Purkinje cell (primary cell): ENCODE measurements around the gene SLC12A5. TPM values are rescaled to one million over a fixed set of nuclear protein-coding genes. Genes with fewer than 3 reads are reported as not detected.

Experiments
- polyA plus RNA-seq: library from polyadenylated mRNA; unstranded; fragments of >200 nt; fragmentation: Nextera tagmentation; gene quantifications from 2 replicates; pipeline ENCODE4 v1.2.1, GENCODE V29; 2014

Gene SLC12A5
- 332 and 498 TPM in 2 replicates for polyA plus RNA-seq

GRCh38 chr20:46028772-46029371 lies at the start of gene SLC12A5:
TSS of gene SLC12A5 (plus strand) at chr20:46029215. CDS start at chr20:46029345, 130 bp downstream.

GRCh38 chr20:46089417-46090388 lies 60.7 kb downstream of the SLC12A5 start, which contains the start of gene NCOA5:
TSS of gene NCOA5 (minus strand) at chr20:46089962. CDS start at chr20:46079424, 10,538 bp downstream.

Other genes starting within 250 kb of the SLC12A5 start
- gene WFDC3, start 237.3 kb upstream of the SLC12A5 start, polyA plus RNA-seq: 3.9 and 7.5 TPM in 2 replicates
- gene DNTTIP1, start 237.3 kb upstream of the SLC12A5 start, polyA plus RNA-seq: 13.8 and 27.6 TPM in 2 replicates
- not detected in 2 replicates for gene UBE2C, start 216.6 kb upstream of the SLC12A5 start, polyA plus RNA-seq
- 3.8 TPM in 1 of 2 replicates, not detected in the other for gene TNNC2, start 201.9 kb upstream of the SLC12A5 start, polyA plus RNA-seq
- 2.8 and 3.2 TPM in 2 replicates for gene SNX21, start 195.4 kb upstream of the SLC12A5 start, polyA plus RNA-seq
- gene ACOT8, start 171.8 kb upstream of the SLC12A5 start, polyA plus RNA-seq: 22.9 and 23.8 TPM in 2 replicates
- 0.11 and 0.56 TPM in 2 replicates for gene ZSWIM3, start 171.6 kb upstream of the SLC12A5 start, polyA plus RNA-seq
- 1.1 and 2.1 TPM in 2 replicates for gene ZSWIM1, start 148.0 kb upstream of the SLC12A5 start, polyA plus RNA-seq
- not detected in 2 replicates for gene SPATA25, start 141.6 kb upstream of the SLC12A5 start, polyA plus RNA-seq
- 0.50 TPM in 1 of 2 replicates, not detected in the other for gene NEURL2, start 138.0 kb upstream of the SLC12A5 start, polyA plus RNA-seq
- 44.1 and 45.1 TPM in 2 replicates for gene CTSA, start 137.9 kb upstream of the SLC12A5 start, polyA plus RNA-seq
- gene PLTP, start 117.1 kb upstream of the SLC12A5 start, polyA plus RNA-seq: 22.6 and 37.3 TPM in 2 replicates
- gene PCIF1, start 94.5 kb upstream of the SLC12A5 start, polyA plus RNA-seq: 5.7 and 8.0 TPM in 2 replicates
- gene ZNF335, start 57.0 kb upstream of the SLC12A5 start, polyA plus RNA-seq: 1.6 and 2.7 TPM in 2 replicates
- not detected in 2 replicates for gene MMP9, start 20.3 kb upstream of the SLC12A5 start, polyA plus RNA-seq
- gene NCOA5, start 60.7 kb downstream of the SLC12A5 start, polyA plus RNA-seq: 2.1 and 2.8 TPM in 2 replicates
- 0.47 and 1.5 TPM in 2 replicates for gene CD40, start 89.1 kb downstream of the SLC12A5 start, polyA plus RNA-seq